Motor neuron (in vitro differentiated cells): Measurements from ENCODE around the gene KIR2DL4. TPM values are rescaled to one million over a fixed set of nuclear protein-coding genes. Genes with fewer than 3 reads are reported as not detected.
"Not testable (repeated sequence)": the region's sequence is repeated elsewhere in the genome, so short reads cannot be mapped to it uniquely, and the experiment has no call there.

Experiments
- ATAC-seq, 8 experiments: fragments of 200-7000 bp; cut with Tn5 transposase; replicated peaks in 6 of 8; 2 replicates each; pipeline ENCODE4 v1.8.0; 2021; ENCODE audit warnings: mild to moderate bottlenecking in 8 of 8, moderate library complexity in 8 of 8
- H3K27ac ChIP-seq, 2 donors: fragments of 250-450 bp; sonication (Bioruptor Pico); 2 replicates each; pipeline ENCODE4 v1.9.0; 2021; ENCODE audit warnings: antibody characterized with exemption in 2 of 2, mild to moderate bottlenecking in 2 of 2, moderate library complexity in 1 of 2
- H3K4me1 ChIP-seq, 2 donors: fragments of 250-450 bp; sonication (Bioruptor Pico); replicated peaks in 1 of 2; 2 replicates each; pipeline ENCODE4 v1.6.1; 2021; ENCODE audit warnings: antibody characterized with exemption in 2 of 2, mild to moderate bottlenecking in 2 of 2, moderate library complexity in 1 of 2
- H3K4me3 ChIP-seq, 5 donors: fragments of 250-450 bp; sonication (Bioruptor Pico); 2 replicates each; pipeline ENCODE4 v1.9.0; 2021; ENCODE audit warnings: antibody characterized with exemption in 5 of 5, mild to moderate bottlenecking in 5 of 5, moderate library complexity in 4 of 5
- WGBS, 10 experiments: fragments of 450-650 bp; shearing (Covaris generic); methylation state at CpG; one replicate each; pipeline ENCODE4 v1.0.0; 2022; 5-methylcytosine and 5-hydroxymethylcytosine counted together
- in situ Hi-C, 9 experiments: fragments of 400-800 bp; cut with MboI; loops; one replicate each; pipeline ENCODE4 v1.15.0; 2021; ENCODE audit warnings: low sequenced_read_pairs in 9 of 9, low pct_unique_long_range_greater_than_20kb in 2 of 9; ENCODE audit not compliant: unreplicated experiment in 9 of 9
- total RNA-seq, 8 experiments: library from RNA; unstranded; fragments of 300-600 nt; gene quantifications; 2 replicates each; pipeline versions ENCODE4 v1.2.3 to v1.2.4, GENCODE V29; 2022

Gene KIR2DL4
- total RNA-seq, 8 experiments from 2014 or later = 0.17 to 0.41 (median 0.32) TPM; not detected in 4

DNA sequence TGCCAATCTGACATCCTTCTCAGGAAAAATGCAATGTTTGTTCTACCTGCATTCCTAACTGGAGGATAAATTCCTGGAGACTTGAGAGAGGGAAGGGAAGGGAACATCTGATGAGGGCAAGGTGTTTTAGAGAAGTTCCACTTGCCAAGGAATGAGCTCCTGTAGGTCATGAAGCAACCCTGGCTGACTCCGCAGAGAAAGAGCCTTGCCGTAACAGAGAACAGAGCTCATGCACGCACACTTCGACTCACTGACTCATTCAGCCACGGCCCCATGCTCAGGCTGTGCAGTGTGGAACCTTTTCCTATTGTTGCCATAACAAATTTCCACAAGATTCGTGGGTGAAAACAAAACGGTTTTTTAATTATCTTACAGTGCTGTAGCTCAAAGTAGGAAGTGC lies 24.5 kb upstream of the KIR2DL4 start:
- H3K4me3 ChIP-seq, ATAC-seq, in situ Hi-C loops, H3K27ac ChIP-seq, H3K4me1 ChIP-seq: not testable (repeated sequence)
- WGBS, 10 experiments = 20% methylated on average over 2 of the region's 7 CpGs; no CpG with 5 or more reads in 9 of the 10 experiments

DNA sequence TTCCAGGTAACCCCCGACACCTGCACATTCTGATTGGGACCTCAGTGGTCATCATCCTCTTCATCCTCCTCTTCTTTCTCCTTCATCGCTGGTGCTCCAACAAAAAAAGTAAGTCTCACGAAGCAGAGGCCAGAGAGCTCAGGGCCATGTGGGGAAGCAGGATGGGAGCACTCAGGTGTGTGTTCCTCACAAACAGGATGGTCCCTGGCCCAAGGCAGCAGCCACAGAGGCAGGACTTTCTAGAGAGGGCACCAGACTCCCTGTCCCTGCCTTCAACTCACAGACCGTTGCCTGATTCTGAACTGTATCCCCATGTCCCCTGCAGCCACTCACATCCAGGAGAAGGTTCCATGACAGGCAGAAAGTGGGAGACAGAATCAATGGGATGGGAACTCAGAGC lies 20.5 kb upstream of the KIR2DL4 start:
- WGBS, 10 experiments = 0 to 33% (median 12%) methylated on average over 1 to 3 of the region's 4 CpGs; no CpG with 5 or more reads in 3 of the 10 experiments
- H3K4me3 ChIP-seq, H3K27ac ChIP-seq, H3K4me1 ChIP-seq, in situ Hi-C loops, ATAC-seq: not testable (repeated sequence)

DNA sequence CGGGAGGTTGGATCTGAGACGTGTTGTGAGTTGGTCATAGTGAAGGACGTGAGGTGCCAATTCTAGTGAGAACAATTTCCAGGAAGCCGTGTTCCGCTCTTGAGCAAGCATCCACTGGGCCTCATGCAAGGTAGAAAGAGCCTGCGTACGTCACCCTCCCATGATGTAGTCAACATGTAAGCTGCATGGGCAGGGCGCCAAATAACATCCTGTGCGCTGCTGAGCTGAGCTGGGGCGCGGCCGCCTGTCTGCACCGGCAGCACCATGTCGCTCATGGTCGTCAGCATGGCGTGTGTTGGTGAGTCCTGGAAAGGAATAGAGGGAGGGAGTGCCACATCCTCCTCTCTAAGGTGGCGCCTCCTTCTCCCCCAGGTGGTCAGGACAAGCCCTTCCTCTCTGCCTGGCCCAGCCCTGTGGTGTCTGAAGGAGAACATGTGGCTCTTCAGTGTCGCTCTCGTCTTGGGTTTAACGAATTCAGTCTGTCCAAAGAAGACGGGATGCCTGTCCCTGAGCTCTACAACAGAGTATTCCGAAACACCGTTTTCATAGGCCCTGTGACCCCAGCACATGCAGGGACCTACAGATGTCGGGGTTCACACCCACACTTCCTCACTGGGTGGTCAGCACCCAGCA lies 17.2 kb upstream of the KIR2DL4 start:
- WGBS, 10 experiments = 21 to 75% (median 59%) methylated on average over 1 to 11 of the region's 24 CpGs; no CpG with 5 or more reads in 4 of the 10 experiments
- H3K4me1 ChIP-seq, H3K27ac ChIP-seq, H3K4me3 ChIP-seq, ATAC-seq, in situ Hi-C loops: not testable (repeated sequence)

DNA sequence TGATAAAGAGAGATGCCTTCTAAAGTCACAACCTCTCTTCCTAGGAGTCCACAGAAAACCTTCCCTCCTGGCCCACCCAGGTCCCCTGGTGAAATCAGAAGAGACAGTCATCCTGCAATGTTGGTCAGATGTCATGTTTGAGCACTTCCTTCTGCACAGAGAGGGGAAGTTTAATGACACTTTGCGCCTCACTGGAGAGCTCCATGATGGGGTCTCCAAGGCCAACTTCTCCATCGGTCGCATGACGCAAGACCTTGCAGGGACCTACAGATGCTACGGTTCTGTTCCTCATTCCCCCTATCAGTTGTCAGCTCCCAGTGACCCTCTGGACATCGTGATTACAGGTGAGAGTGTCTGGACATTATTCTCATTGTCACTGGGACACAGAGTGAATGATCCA lies 15.3 kb upstream of the KIR2DL4 start:
- H3K4me3 ChIP-seq, ATAC-seq, H3K4me1 ChIP-seq, in situ Hi-C loops, H3K27ac ChIP-seq: not testable (repeated sequence)
- 0 to 80% (median 48%) methylated on average over 1 to 5 of the region's 6 CpGs; no CpG with 5 or more reads in 4 of the 10 experiments for WGBS, 10 experiments

DNA sequence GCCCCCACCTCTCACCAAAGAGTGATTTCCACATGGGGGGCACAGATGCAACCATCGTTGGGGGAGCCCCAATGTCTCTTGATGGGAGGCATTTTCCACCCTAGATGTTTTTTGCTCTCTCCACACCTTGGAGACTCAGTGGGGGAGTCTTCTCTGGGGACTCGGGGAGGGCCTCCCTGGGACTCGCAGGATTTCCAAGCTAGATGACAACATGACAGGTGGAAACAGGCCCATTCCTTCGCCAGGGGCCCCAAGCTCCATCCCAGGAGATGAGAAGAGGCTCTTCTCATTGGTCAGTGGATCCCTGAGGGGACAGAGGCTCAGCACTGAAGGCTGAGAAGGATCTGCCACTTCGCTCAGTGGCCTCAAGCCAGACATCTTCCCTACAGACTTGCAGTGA lies 12.7 kb upstream of the KIR2DL4 start:
- H3K4me3 ChIP-seq = no peak overlapping the region
- in situ Hi-C loops = no loop called here
- no peak for ATAC-seq
- 17 to 33% methylated on average over 1 of the region's 5 CpGs; no CpG with 5 or more reads in 8 of the 10 experiments for WGBS, 10 experiments
- no peaks in the 10 kb centered on the region for H3K4me1 ChIP-seq
- H3K27ac ChIP-seq = no peak overlapping the region

DNA sequence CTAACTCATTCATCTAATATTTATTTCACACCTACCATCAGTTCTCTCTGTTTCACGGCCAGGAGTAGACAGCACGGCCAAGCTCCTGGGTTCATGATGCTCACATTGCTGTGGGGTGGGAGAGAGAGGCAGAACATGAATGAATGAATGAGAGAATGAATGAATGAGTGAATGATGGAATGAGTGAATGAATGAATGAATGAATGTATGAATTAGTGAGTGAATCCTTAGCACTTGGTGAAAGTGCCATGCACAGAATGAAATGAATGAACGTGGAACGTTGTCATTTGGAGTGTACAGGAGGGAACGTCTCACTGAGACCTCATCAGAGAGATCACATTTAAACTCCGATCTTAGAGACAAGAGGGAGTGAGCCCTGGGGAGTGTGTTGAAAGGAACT lies 11.9 kb upstream of the KIR2DL4 start:
- H3K4me3 ChIP-seq = no peak overlapping the region
- no peak for ATAC-seq
- in situ Hi-C loops = no loop called here
- H3K4me1 ChIP-seq = no peaks in the 10 kb centered on the region
- H3K27ac ChIP-seq = no peak overlapping the region
- 10 to 85% (median 59%) methylated on average over 2 to 6 of the region's 6 CpGs for WGBS, 10 experiments

DNA sequence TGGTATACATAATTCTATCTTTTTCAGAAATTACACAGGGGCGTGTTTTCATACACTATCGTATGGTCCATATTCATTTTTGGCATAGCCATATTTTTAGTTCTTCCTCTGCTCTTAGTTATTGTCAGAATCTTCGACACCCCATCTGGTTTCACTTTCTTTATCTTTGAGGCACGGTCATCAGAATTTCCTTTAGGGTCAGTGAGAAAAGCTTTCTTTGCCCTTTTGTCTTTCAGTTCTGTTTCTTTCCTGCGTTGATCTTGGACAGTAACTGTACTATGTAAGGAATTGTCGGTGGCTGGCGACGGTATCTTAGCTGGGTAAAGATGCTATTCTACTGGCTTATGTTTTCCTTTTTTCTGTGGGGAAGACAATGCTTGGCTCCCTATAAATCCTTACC lies 10.6 kb upstream of the KIR2DL4 start:
- 11 to 58% (median 36%) methylated on average over 4 to 8 of the region's 8 CpGs; no CpG with 5 or more reads in 1 of the 10 experiments for WGBS, 10 experiments

DNA sequence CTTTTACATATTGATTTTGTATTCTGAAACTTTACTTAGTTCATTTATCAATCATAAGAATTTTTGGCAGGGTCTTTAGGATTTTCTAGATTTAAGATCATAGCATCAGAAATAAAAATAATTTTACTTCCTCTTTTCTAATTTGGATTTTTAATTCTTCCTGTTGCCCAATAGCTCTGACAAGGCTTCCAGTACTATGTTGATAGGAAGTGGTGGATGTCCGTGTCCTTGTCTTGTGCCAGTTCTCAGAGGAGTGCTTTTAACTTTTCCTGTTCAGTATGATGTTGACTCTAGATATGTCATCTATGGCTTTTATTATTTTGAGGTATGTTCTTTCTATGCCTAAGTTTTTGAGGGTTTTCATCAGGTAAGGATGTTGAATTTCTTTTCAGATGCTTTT lies 7.7 kb upstream of the KIR2DL4 start:
- in situ Hi-C loops = no loop called here
- no peak for ATAC-seq
- 0 to 33% (median 13%) methylated on average over 1 of the region's 1 CpG; no CpG with 5 or more reads in 1 of the 10 experiments for WGBS, 10 experiments
- H3K4me3 ChIP-seq = no peak overlapping the region
- H3K27ac ChIP-seq = no peak overlapping the region
- no peaks in the 10 kb centered on the region for H3K4me1 ChIP-seq

More for the DNA sequence above, 10.6 kb upstream of the KIR2DL4 start:
- no peaks in the 10 kb centered on the region for H3K4me1 ChIP-seq
- in situ Hi-C loops = no loop called here
- no peak overlapping the region for H3K4me3 ChIP-seq
- no peak overlapping the region for H3K27ac ChIP-seq
- no peak for ATAC-seq

DNA sequence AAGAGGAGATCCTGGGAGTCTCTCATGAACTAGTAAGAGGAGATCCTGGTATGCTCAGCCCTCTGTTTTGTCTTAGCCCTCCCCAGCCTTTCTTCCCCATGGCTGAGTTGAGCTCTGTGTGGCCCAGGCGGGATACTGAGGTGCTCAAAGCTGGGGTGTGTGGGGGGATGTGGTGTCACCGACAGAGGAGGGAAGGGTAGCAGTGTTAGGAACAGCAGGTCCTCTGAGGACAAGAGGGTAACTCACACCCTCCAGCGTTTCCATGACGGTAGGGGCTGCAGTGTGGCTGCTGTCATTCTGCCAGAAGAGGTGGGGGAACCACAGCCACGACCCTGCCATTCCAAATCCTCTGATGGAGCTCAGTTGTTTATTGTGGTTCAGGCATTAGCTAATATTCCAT lies 691 bp downstream of the KIR2DL4 start:
- no peak overlapping the region for H3K4me3 ChIP-seq
- in situ Hi-C loops = no loop called here
- H3K27ac ChIP-seq = no peak overlapping the region
- H3K4me1 ChIP-seq = no peaks in the 10 kb centered on the region
- 0 to 80% (median 3%) methylated on average over 1 to 3 of the region's 5 CpGs; no CpG with 5 or more reads in 6 of the 10 experiments for WGBS, 10 experiments
- no peak for ATAC-seq

DNA sequence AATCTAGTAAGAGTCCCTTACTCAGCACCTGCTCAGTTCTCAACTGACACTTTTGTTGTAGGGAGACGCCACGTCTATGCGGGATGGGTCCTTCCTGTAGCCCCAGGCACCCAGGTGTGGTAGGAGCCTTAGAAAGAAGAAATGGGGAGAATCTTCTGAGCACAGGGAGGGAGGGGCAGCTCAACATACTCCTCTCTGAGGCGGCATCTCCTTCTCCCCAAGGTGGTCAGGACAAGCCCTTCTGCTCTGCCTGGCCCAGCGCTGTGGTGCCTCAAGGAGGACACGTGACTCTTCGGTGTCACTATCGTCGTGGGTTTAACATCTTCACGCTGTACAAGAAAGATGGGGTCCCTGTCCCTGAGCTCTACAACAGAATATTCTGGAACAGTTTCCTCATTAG lies 1.2 kb downstream of the KIR2DL4 start:
- Histone ChIP-seq H3K4me1 (no peaks in the 10 kb centered on the region), H3K4me3 (no peak overlapping the region), H3K27ac (no peak overlapping the region)
- in situ Hi-C loops = no loop called here
- no peak for ATAC-seq
- 40 to 71% (median 60%) methylated on average over 1 to 5 of the region's 10 CpGs; no CpG with 5 or more reads in 6 of the 10 experiments for WGBS, 10 experiments

DNA sequence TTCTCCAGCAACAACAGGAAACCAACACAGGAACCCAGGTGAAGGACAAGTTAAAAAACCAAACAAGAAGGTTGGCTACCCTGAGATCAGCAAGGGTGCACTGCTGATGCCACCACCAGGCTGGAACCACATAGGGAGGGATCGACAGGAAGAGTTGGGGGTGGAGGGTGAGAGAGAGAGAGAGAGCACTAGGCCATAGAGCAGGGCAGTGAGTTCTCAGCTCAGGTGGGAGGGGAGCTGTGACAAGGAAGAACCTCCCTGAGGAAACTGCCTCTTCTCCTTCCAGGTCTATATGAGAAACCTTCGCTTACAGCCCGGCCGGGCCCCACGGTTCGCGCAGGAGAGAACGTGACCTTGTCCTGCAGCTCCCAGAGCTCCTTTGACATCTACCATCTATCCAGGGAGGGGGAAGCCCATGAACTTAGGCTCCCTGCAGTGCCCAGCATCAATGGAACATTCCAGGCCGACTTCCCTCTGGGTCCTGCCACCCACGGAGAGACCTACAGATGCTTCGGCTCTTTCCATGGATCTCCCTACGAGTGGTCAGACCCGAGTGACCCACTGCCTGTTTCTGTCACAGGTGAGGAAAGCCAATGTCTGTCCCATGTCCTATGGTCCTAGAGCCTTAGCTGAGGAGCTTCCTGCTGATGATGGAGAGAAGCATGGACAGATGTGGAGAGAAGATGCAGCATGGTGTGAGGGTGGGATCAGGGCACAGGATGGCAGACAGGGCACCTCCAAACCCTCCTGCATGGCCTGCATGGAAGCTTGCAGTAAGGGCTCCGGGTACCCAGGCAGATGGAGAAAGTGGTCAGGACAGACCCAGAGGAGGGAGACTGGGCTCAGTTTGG lies 2.5 kb downstream of the KIR2DL4 start:
- ATAC-seq = no peak
- Histone ChIP-seq H3K27ac (no peak overlapping the region), H3K4me3 (no peak overlapping the region), H3K4me1 (no peaks in the 10 kb centered on the region)
- in situ Hi-C loops = no loop called here
- 0 to 92% (median 19%) methylated on average over 1 to 6 of the region's 14 CpGs; no CpG with 5 or more reads in 2 of the 10 experiments for WGBS, 10 experiments

DNA sequence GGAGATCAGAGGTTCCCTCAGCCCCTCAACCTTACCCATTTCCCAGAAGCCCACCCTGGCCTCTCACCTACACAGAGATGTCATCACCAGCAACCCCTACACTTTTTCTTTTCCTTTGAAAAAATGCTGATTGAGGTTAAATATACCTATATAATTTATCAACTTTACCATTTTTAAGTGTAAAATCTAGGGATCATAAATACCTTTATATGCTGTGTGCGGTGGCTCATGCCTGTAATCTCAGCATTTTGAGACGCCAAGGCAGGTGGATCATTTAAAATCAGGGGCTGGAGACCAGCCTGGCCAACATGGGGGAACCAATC lies 3.1 kb downstream of the KIR2DL4 start:
- in situ Hi-C loops = no loop called here
- no peaks in the 10 kb centered on the region for H3K4me1 ChIP-seq
- no peak for ATAC-seq
- 0 to 100% (median 31%) methylated on average over 1 to 2 of the region's 2 CpGs; no CpG with 5 or more reads in 4 of the 10 experiments for WGBS, 10 experiments
- no peak overlapping the region for H3K4me3 ChIP-seq
- no peak overlapping the region for H3K27ac ChIP-seq

DNA sequence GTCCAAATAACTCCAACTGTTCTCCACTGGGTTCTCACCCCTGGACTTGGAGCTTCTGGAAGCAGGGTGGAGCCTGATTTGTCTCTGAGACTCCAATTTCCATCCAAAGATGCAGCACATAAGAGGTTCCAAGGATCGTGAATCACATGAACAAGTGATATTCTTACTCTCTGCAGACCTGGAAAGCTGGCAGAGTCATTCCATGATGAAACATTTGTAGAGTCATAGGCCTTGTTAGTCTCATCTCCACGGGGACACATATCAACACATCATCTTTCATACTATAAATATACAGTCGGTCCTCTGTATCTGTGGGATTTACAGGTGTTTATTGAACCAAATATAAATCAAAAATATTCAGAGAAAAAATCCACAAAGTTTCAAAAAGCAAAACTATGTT lies 11.2 kb downstream of the KIR2DL4 start:
- H3K4me3 ChIP-seq, in situ Hi-C loops, H3K4me1 ChIP-seq, ATAC-seq, H3K27ac ChIP-seq: not testable (repeated sequence)
- 0 to 38% (median 11%) methylated on average over 1 to 3 of the region's 3 CpGs; no CpG with 5 or more reads in 4 of the 10 experiments for WGBS, 10 experiments
